Hematopoietic multipotent progenitor cell treated with erythropoietin and hydrocortisone succinate and interleukin-3 and kit ligand, for 15 days (in vitro differentiated cells): ENCODE measurements around the gene AKT1.

ENCODE experiments used
- DNase-seq: peaks from one replicate; pipeline ENCODE4 v3.0.0-alpha.2; 2015; ENCODE audit warnings: low spot score

The AKT1 gene

DNA sequence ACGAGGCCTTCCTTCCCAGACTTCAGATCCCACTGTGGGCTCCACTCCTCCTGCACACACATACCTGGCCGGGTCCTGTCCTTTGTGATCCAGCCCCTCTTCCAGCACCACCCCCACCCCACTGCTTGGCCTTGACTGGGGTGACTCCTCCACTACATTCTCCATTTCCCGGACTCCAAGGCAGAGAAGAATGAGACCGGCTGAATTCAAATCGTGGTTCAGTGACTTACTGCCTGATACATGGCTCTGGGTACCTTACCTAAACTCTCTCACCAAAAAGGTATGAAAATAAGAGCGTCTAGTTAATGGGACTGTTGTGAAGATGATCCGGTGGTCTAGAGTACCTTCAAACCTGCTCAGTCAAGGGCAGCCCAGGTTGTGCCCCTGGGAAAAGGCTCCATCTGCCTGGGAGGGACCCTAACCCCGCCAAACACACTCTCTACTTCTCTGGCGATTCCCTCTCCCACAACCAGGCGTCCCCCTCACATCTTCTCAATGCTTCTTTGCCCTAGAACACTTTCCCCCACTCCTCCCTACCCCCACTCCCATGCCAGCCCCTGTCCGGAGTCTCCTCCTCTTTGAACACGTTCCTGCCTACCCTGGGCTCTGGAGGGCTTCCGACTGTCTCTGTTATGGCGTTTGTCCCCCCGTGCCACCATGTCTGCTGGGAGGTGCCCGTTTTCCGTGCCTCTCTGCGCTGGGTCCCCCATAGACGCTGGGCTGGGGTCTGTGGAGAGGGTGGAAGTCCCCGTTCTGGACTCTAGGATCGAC, 3.9 kb upstream of the AKT1 start:
- no peak for DNase-seq

- no peak for DNase-seq
These were observed 3.0 kb upstream of the AKT1 start for GRCh38 chr14:104798300-104799243.

GRCh38 chr14:104797115-104798044, 1.8 kb upstream of the AKT1 start:
- DNase-seq, result no peak

DNA sequence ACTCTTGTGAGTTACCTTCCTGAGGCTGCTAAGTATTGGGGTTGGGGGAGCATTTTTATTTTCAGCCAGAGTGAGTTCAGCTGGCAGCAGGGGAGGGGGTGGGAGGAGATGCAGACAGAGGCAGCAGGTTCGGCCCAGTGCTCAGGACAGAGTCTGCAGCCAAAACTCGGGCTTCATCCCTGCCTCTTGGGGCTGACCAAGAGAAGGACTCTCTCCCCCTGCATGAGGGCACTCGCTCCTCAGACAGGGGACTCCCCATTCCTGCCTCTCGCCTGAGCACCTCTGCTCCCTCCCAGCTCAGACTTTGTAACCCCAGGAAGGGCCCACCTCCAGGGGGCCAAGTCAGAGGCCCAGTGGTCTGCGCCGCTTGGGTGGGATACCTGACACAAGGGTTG, 1.1 kb upstream of the AKT1 start:
- DNase-seq, result no peak

DNA sequence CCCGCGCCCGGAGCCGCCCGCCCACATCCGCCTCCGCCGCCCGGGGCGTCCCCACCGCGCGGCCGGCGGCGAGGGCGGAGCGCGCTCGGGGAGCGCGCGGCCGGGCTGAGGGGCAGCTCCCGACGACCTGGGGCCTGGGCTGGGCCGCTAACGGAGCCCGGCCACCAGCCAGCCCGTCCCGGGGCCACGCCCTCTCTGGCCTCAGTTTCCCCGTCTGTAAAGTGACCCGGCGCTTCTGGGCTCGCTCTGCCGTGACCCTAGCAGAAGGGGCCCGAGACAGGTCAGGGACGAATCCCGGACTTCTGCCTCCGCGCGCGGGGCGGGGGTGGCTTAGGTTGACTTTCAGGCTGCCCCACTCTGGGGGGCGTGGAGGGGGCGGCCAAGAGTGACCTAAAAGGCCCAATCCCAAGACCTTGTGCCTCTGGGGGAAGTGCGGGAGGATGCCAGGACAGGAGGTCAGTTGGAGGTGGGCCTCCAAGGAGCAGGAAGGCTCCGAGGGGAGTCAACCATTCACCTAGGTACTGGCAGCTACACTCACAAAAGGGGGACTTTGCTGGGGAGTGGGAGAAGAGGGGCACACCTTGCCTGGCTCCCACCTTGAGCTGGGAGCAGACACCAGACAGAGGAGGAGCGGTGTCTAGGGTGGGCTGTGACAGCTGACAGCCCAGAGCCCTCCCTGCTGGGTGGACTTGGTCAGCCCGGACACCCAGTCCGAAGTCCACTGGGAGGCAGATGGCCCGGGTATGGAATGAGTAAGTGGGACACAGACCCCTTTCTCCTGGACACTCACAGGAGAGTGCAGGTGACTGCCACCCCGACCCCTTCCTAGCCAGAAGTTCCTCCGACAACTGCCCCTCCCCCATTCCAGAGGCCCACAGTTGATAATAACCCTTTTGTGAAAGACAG, 486 bp upstream of the AKT1 start:
- peak; percentile 60 for DNase-seq

- DNase-seq, result peak; percentile 11
These were observed 936 bp downstream of the AKT1 start for GRCh38 chr14:104794631-104794992.

- peak; percentile 32 for DNase-seq
These were observed 1.4 kb downstream of the AKT1 start for GRCh38 chr14:104794099-104794498.

DNA sequence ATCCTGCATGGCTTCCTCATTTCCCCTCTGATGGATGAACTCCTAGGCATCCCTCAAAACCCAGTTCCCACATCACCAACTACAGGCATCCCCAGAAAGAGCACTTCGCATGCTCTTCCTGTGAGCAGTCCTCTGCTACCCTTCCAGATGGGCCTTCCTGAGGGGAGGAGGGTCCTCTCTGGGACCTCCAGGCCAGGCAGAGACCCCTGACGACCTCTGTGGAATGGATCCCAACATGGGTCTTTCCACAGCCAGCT, 1.9 kb downstream of the AKT1 start:
- no peak for DNase-seq

GRCh38 chr14:104792945-104793702, 2.4 kb downstream of the AKT1 start:
- no peak for DNase-seq

- DNase-seq, result no peak
These were observed 3.3 kb downstream of the AKT1 start for GRCh38 chr14:104792101-104792884.

- no peak for DNase-seq
These were observed 4.1 kb downstream of the AKT1 start for GRCh38 chr14:104791425-104791824.

DNA sequence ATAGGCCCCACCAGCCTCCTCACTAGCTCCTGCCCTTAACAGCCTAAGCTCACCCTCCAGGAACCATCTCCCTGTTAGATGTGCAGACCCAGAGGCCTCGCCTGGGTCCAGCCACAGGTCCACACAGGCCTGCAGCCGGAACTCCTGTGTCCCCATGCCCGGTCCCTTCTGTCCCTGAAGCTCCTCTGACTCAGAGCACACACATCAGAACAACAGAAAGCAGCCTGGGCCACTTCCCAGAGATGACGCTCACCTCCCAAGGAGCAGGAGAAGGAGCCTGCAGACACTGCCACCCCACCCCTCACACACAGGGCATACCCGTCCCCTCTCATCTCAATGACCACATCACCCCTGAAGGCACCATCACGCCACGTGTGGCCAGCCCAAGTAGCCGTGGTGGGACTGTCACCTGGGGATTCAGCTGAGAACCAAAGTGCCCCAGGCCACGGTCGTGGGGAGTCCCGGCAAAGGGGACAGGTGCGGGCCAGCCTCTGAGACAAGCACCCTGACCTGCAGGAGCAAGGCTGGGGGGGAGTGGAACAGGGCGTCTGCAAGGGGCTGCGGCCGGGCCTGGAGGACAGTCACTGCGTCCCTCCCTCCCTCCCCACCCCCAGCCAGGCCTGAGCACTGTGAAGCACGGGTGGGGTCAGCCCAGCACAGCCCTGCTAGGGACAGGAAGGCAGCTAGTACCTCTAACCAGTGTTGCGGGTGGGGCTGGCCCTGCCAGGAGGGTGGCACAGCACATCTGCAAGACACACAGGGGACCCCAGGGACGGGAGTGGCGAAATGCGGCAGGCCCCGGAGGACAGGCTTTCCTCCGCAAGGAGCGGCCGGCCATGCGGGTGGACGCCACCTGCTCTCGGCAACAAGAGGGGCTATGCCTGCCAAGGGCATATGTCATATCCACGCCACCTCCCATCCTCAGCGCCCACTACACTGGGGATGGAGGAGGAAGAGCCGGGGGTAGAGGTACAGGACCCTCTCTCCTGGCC, 5.5 kb downstream of the AKT1 start:
- no peak for DNase-seq

DNA sequence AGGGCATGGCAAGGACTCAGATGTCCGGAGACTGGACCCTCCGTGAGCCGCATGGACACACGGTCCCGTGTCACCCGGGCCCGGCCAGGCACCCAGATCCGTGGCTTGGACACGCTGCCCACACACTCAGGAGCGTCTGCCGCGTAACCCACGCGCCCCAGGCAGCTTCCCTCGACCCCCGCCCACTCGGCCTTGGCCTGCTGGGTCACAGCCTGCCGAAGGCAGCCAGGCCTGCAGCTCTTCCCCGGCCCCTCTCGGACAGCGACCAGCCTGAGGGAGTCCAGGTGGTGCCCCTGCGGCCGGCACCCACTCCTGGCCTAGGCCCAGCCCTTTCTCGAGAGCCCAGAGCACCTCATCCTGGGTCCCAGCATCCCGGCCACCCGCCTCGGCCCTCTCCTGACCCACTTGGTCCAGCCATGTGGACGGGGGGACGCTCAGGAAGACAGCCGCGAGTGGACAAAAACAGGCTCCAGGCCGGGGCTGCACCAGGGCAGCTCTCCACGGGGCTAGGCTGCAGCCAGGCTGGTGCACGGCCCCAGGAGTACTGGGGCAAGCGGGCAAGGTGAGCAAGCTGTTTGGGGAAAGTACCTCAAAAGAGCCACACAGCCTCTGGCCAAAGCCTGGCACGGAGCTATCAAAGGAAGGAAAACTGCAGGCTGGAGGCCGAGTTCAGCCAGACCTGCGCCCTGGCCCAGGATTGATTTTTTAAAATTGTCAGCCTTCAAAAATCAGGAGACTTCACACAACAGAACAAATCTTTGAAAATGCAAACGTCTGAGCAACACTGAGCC, 6.5 kb downstream of the AKT1 start:
- no peak for DNase-seq

DNA sequence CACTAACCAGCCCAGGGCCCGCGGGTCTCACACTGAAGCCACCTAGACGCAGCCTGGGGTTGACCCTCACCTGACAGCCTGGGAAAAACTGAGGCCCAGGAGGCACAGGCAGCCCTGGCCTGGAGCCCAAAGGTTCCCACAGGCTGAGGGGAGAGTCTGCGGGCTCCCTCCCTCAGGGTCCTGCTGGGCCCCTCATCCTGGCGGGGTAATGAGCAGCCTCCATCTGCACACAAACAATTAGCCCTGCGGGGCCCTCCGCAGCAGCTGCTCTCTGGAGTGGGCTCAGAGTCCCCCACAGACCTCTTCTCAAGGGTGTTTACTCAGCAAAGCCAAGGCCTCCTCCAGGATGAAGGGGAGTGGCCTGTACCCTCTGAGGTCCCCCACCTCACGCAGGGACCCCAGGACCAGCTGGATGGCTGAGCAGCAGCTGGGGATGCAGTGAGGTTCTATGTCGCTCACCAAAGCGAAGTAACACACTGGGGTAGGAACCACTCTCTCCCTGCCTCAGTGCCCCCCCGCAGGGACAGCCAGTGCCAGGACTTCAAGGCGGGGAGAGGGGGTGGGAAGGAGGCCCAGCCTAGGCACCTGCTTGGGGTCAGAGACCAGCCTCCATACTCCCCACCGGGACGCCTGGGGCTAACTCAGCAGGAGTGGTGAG, 7.3 kb downstream of the AKT1 start:
- no peak for DNase-seq

GRCh38 chr14:104787736-104788135, 7.8 kb downstream of the AKT1 start:
- no peak for DNase-seq

DNA sequence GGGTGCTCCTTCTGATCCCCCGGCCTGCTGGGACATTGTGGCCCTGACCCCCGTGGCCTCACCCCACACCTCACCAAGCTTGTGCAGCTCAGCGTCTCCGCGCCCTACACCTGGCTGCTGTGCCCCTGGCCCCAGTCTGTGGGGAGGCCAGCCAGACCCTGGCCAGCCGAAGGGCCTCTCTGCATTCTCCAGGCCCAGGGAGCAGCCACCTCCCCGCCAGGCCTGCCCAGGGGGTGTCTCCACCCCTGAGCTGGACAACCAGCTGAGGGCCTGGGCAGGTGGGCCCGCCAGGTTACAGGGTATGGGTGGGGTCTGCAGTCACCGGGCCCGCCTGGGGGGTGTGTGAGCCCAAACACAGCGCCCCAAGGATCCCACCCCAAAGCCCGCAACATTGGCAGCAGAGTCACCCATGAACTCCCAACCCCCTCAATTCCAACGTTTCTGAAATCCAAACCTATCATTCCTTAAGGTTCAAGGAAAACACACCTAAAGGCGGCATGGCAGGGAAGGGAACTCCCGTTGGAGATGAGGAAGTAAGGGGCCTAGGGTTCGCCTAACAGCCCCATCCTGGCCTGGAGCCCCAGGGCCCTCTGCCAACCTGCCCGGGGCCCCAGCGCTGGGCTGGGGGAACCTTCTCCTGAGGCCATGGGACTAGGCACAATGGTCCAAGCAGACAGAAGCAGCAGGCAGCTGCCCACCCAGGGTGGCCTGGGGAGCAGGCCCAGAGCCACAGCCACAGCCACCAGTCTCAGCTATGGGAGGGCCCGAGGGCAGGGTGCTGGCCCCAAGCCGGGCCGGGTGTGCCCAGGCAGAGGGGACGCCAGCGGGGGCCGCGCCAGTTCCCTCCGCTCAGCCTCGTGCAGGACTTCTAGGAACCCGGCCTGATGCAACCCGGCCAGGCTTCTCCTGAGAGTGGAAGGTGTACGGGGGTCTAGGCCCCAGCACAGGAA, 8.5 kb downstream of the AKT1 start:
- no peak for DNase-seq
